Gastrocnemius medialis (tissue), 4 donors: ENCODE measurements around the gene ZBBX.

Experiments
- POLR2A ChIP-seq, 2 donors: fragments of 450-650 bp; IDR thresholded peaks; one replicate each; pipeline ENCODE4 v1.6.1; 2017; ENCODE audit warnings: antibody characterized with exemption in 2 of 2, mild to moderate bottlenecking in 2 of 2, moderate library complexity in 2 of 2
- TF ChIP-seq, protein P1 (sequence below), 5 experiments: fragments of 450-650 bp in 3 of 5; fragments of 200-600 bp in 2 of 5; sonication (generic) in 2 of 5; IDR thresholded peaks in 4 of 5; conservative IDR thresholded peaks in 1 of 5; 1 replicate in 4 of 5; 2 replicates in 1 of 5; pipeline ENCODE4 v1.5.1; 2016 to 2019; ENCODE audit warnings: antibody characterized with exemption in 5 of 5, mild to moderate bottlenecking in 3 of 5, moderate library complexity in 3 of 5

- TF ChIP-seq, protein P1, sequence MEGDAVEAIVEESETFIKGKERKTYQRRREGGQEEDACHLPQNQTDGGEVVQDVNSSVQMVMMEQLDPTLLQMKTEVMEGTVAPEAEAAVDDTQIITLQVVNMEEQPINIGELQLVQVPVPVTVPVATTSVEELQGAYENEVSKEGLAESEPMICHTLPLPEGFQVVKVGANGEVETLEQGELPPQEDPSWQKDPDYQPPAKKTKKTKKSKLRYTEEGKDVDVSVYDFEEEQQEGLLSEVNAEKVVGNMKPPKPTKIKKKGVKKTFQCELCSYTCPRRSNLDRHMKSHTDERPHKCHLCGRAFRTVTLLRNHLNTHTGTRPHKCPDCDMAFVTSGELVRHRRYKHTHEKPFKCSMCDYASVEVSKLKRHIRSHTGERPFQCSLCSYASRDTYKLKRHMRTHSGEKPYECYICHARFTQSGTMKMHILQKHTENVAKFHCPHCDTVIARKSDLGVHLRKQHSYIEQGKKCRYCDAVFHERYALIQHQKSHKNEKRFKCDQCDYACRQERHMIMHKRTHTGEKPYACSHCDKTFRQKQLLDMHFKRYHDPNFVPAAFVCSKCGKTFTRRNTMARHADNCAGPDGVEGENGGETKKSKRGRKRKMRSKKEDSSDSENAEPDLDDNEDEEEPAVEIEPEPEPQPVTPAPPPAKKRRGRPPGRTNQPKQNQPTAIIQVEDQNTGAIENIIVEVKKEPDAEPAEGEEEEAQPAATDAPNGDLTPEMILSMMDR (IDR thresholded peaks at IDR 0.05 in 4 of 5, conservative IDR thresholded peaks at IDR 0.05 in 1 of 5) = no peak
- TF ChIP-seq POLR2A (IDR thresholded peaks at IDR 0.05) = no peak
Measured at GRCh38 chr3:167287308-167287707, 92.8 kb downstream of the ZBBX start.
